SK-N-SH treated with all-trans-retinoic acid at 6 μM for 48 hours (cell line): ENCODE measurements around the gene PRICKLE1.

Source experiments
- ATAC-seq: fragments of 200-7000 bp; cut with Tn5 transposase; 3 replicates; pipeline ENCODE4 v1.9.1; 2020; ENCODE audit warnings: mild to moderate bottlenecking, moderate library complexity
- ARNTL ChIP-seq: fragments of 450-650 bp; formaldehyde crosslinking; IDR thresholded peaks from 2 replicates; pipeline ENCODE4 v1.5.0; 2020; ENCODE audit warnings: low read depth, mild to moderate bottlenecking, moderate library complexity, borderline replicate concordance
- BACH2 ChIP-seq: fragments of 250-450 bp; sonication (Bioruptor Pico); IDR thresholded peaks from 2 replicates; pipeline ENCODE4 v1.9.0; 2021; ENCODE audit warnings: mild to moderate bottlenecking, borderline replicate concordance
- CREB5 ChIP-seq: fragments of 250-450 bp; sonication (Bioruptor Pico); IDR thresholded peaks from 2 replicates; pipeline ENCODE4 v1.5.1; 2020; ENCODE audit warnings: low read depth, mild to moderate bottlenecking, moderate library complexity
- CSDC2 ChIP-seq: fragments of 250-450 bp; sonication (Bioruptor Pico); IDR thresholded peaks from 2 replicates; pipeline ENCODE4 v1.5.0; 2020; ENCODE audit warnings: mild to moderate bottlenecking, moderate library complexity
- CSRNP3 ChIP-seq: fragments of 250-450 bp; sonication (Bioruptor Pico); IDR thresholded peaks from 2 replicates; pipeline ENCODE4 v1.5.1; 2021; ENCODE audit warnings: mild to moderate bottlenecking, moderate library complexity
- ESRRG ChIP-seq: fragments of 250-450 bp; sonication (Bioruptor Pico); IDR thresholded peaks from 2 replicates; pipeline ENCODE4 v1.6.1; 2021; ENCODE audit warnings: mild to moderate bottlenecking
- GLIS3 ChIP-seq: fragments of 250-450 bp; sonication (Bioruptor Pico); IDR thresholded peaks from 2 replicates; pipeline ENCODE4 v1.5.0; 2020; ENCODE audit warnings: mild to moderate bottlenecking, moderate library complexity
- ISL1 ChIP-seq: fragments of 250-450 bp; sonication (Bioruptor Pico); IDR thresholded peaks from 2 replicates; pipeline ENCODE4 v2.1.2; 2022; ENCODE audit warnings: mild to moderate bottlenecking, moderate library complexity
- OSR1 ChIP-seq: fragments of 250-450 bp; sonication (Bioruptor Pico); IDR thresholded peaks from 2 replicates; pipeline ENCODE4 v1.8.0; 2022; ENCODE audit warnings: moderate library complexity, mild to moderate bottlenecking, inconsistent platforms
- POU6F1 ChIP-seq: fragments of 250-450 bp; sonication (Bioruptor Pico); IDR thresholded peaks from 2 replicates; pipeline ENCODE4 v1.8.0; 2021; ENCODE audit warnings: low read depth, mild to moderate bottlenecking, moderate library complexity, borderline replicate concordance
- PPARA ChIP-seq: fragments of 250-450 bp; sonication (Bioruptor Pico); IDR thresholded peaks from 2 replicates; pipeline ENCODE4 v1.5.0; 2020; ENCODE audit warnings: mild to moderate bottlenecking, borderline replicate concordance
- RARB ChIP-seq: fragments of 250-450 bp; sonication (Bioruptor Pico); IDR thresholded peaks from 2 replicates; pipeline ENCODE4 v1.8.0; 2021; ENCODE audit warnings: mild to moderate bottlenecking, moderate library complexity
- SNAI2 ChIP-seq: fragments of 250-450 bp; sonication (Bioruptor Pico); IDR thresholded peaks from 2 replicates; pipeline ENCODE4 v1.5.0; 2020; ENCODE audit warnings: mild to moderate bottlenecking, moderate library complexity
- TOX ChIP-seq: fragments of 250-450 bp; sonication (Bioruptor Pico); IDR thresholded peaks from 2 replicates; pipeline ENCODE4 v1.8.0; 2021; ENCODE audit warnings: mild to moderate bottlenecking, moderate library complexity, borderline replicate concordance
- TSHZ2 ChIP-seq: fragments of 250-450 bp; sonication (Bioruptor Pico); IDR thresholded peaks from 2 replicates; pipeline ENCODE4 v1.5.0; 2020; ENCODE audit warnings: mild to moderate bottlenecking, moderate library complexity
- ZC3H10 ChIP-seq: fragments of 250-450 bp; sonication (Bioruptor Pico); IDR thresholded peaks from 2 replicates; pipeline ENCODE4 v1.5.1; 2021; ENCODE audit warnings: mild to moderate bottlenecking, moderate library complexity
- ZNF565 ChIP-seq: fragments of 450-650 bp; formaldehyde crosslinking; conservative IDR thresholded peaks from 2 replicates; pipeline ENCODE4 v1.5.0; 2020; ENCODE audit warnings: low read depth, mild to moderate bottlenecking, moderate library complexity
- ZNF70 ChIP-seq: fragments of 450-650 bp; formaldehyde crosslinking; IDR thresholded peaks from 2 replicates; pipeline ENCODE4 v1.5.0; 2020; ENCODE audit warnings: mild to moderate bottlenecking, moderate library complexity
- TF ChIP-seq, protein P1 (sequence below): fragments of 250-450 bp; sonication (Bioruptor Pico); IDR thresholded peaks from 2 replicates; pipeline ENCODE4 v1.8.0; 2020; ENCODE audit warnings: mild to moderate bottlenecking, moderate library complexity, borderline replicate concordance

PRICKLE1 gene

GRCh38 chr12:42440608-42441007 is 148.9 kb downstream of the PRICKLE1 start:
- no peak for ATAC-seq
- TF ChIP-seq GLIS3 (CRISPR knock-in tag) (no peak), CSRNP3 (no peak), ZNF565 (CRISPR knock-in tag) (no peak), BACH2 (CRISPR knock-in tag) (no peak), SNAI2 (no peak)
- TF ChIP-seq, protein P1, sequence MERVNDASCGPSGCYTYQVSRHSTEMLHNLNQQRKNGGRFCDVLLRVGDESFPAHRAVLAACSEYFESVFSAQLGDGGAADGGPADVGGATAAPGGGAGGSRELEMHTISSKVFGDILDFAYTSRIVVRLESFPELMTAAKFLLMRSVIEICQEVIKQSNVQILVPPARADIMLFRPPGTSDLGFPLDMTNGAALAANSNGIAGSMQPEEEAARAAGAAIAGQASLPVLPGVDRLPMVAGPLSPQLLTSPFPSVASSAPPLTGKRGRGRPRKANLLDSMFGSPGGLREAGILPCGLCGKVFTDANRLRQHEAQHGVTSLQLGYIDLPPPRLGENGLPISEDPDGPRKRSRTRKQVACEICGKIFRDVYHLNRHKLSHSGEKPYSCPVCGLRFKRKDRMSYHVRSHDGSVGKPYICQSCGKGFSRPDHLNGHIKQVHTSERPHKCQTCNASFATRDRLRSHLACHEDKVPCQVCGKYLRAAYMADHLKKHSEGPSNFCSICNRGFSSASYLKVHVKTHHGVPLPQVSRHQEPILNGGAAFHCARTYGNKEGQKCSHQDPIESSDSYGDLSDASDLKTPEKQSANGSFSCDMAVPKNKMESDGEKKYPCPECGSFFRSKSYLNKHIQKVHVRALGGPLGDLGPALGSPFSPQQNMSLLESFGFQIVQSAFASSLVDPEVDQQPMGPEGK, result no peak

DNA sequence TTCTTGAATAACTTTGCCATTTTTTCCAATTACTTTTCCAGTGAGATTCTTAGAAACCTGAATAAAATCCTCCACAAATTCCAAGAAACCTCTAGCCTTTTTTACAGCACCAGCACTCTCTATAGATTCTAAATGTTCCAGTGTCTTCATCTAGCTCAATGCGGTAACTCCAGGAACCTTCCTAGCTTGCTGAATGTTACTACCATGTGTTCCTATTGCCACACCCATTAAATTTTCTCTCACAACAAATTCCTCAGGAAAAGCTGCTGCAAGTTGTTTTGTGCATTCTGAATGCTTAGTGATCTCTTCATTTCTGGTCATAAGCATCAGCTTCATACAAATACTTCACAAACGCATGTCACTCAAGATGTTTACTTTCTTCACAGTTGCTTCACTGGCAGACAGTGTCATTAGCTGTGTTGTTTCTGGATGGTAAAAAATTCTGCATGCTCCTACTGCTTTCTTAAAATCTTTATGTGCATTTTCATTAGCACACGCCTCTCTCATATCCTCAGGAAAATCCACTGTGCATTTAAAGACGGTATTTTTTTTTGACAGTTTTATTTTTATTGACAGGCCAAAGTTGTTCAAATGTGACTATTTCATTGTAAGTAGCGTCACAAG is 156.9 kb downstream of the PRICKLE1 start:
- TF ChIP-seq ZNF70 (CRISPR knock-in tag) (no peak), ARNTL (CRISPR knock-in tag) (no peak)
- ATAC-seq, result no peak

DNA sequence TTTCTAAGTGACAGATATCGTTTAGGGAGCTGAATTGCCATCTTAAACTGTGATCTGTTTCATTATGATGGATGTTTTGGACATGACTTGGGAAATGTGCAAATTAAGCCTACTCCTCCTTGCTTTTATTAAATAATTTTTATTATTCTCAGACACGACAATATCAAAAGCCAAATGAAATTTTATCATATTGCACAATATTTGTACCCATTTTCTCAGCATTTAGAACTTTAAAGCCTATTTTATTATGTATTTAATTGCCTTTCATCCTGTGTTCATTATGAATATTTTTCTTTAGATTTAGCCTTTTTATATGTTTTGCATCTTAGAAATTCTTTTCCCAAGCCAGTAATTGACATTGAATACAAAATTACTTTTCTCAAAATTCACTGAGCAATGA is 160.7 kb downstream of the PRICKLE1 start:
- TF ChIP-seq POU6F1, result no peak
- no peak for TF ChIP-seq RARB (CRISPR knock-in tag)
- no peak for TF ChIP-seq ZNF70 (CRISPR knock-in tag)
- no peak for TF ChIP-seq CREB5 (CRISPR knock-in tag)
- no peak for TF ChIP-seq OSR1 (CRISPR knock-in tag)
- TF ChIP-seq ZNF565 (CRISPR knock-in tag), result no peak
- TF ChIP-seq ZC3H10 (CRISPR knock-in tag), result no peak
- no peak for TF ChIP-seq ARNTL (CRISPR knock-in tag)
- TF ChIP-seq ISL1 (CRISPR knock-in tag), result no peak
- TF ChIP-seq CSDC2 (CRISPR knock-in tag), result no peak
- TF ChIP-seq, protein P1, result no peak
- no peak for TF ChIP-seq PPARA (CRISPR knock-in tag)
- no peak for TF ChIP-seq SNAI2
- no peak for TF ChIP-seq CSRNP3
- no peak for TF ChIP-seq BACH2 (CRISPR knock-in tag)
- TF ChIP-seq TOX (CRISPR knock-in tag), result no peak
- ATAC-seq, result no peak

- peak; percentile 38; the same call in 2 of the 3 replicates for ATAC-seq
- no peak for TF ChIP-seq TSHZ2 (CRISPR knock-in tag)
- TF ChIP-seq GLIS3 (CRISPR knock-in tag), result no peak
- TF ChIP-seq ZC3H10 (CRISPR knock-in tag), result no peak
- no peak for TF ChIP-seq RARB (CRISPR knock-in tag)
- no peak for TF ChIP-seq ESRRG (CRISPR knock-in tag)
- TF ChIP-seq POU6F1, result no peak
- no peak for TF ChIP-seq PPARA (CRISPR knock-in tag)
Measured at GRCh38 chr12:42426746-42427145, 162.8 kb downstream of the PRICKLE1 start.
